Breast epithelium (tissue), 4 donors: Measurements from ENCODE around the gene CNTN6. TPM values are rescaled to one million over a fixed set of nuclear protein-coding genes. Genes with fewer than 3 reads are reported as not detected.

Source experiments
- DNase-seq, 2 donors: peaks; one replicate each; pipeline ENCODE4 v3.0.0-alpha.2; 2019; ENCODE audit warnings: low spot score in 2 of 2
- H3K27ac ChIP-seq, 2 donors: fragments of 200-600 bp; sonication (generic) in 1 of 2; one replicate each; pipeline ENCODE4 v1.5.1; 2016 to 2019; ENCODE audit warnings: mild to moderate bottlenecking in 1 of 2
- H3K27me3 ChIP-seq, 2 donors: fragments of 200-600 bp; sonication (generic) in 1 of 2; one replicate each; pipeline versions ENCODE4 v1.5.1 to v1.6.0; 2017 to 2019; ENCODE audit warnings: control low read depth in 1 of 2, mild to moderate bottlenecking in 1 of 2
- H3K36me3 ChIP-seq: fragments of 200-600 bp; one replicate; pipeline ENCODE4 v1.5.1; 2019
- H3K4me1 ChIP-seq, 2 donors: fragments of 200-600 bp; sonication (generic); one replicate each; pipeline ENCODE4 v1.5.1; 2016 to 2019; ENCODE audit warnings: control low read depth in 1 of 2
- H3K4me3 ChIP-seq, 3 donors: fragments of 200-600 bp; sonication (generic); 1 replicate in 2 of 3; 2 replicates in 1 of 3; pipeline ENCODE4 v1.5.1; 2016 to 2019; ENCODE audit warnings: mild to moderate bottlenecking in 3 of 3, moderate library complexity in 2 of 3
- H3K9me3 ChIP-seq, 2 donors: fragments of 200-600 bp; sonication (generic) in 1 of 2; one replicate each; pipeline ENCODE4 v1.5.1; 2016 to 2019; ENCODE audit warnings: control low read depth in 1 of 2
- CTCF ChIP-seq, 3 donors: fragments of 450-650 bp; IDR thresholded peaks; one replicate each; pipeline ENCODE4 v1.5.1; 2016 to 2017; ENCODE audit warnings: antibody characterized with exemption in 3 of 3, mild to moderate bottlenecking in 3 of 3, moderate library complexity in 3 of 3
- POLR2A ChIP-seq: fragments of 450-650 bp; IDR thresholded peaks from one replicate; pipeline ENCODE4 v1.6.1; 2016; ENCODE audit warnings: antibody characterized with exemption, mild to moderate bottlenecking, moderate library complexity
- POLR2AphosphoS5 ChIP-seq, 3 donors: sonication (generic); formaldehyde crosslinking; IDR thresholded peaks; one replicate each; pipeline ENCODE4 v1.6.1; 2017; ENCODE audit warnings: antibody characterized with exemption in 3 of 3
- intact Hi-C: fragments of 100-400 bp; cut with DNase I; formaldehyde crosslinking; loops from one replicate; pipeline ENCODE4 v1.15.1; 2023; ENCODE audit warnings: low total_unique reads
- total RNA-seq, 3 donors: library from RNA; depleted of rRNA; stranded (reverse); fragments of >200 nt; gene quantifications; one replicate each; pipeline ENCODE4 v1.1.0, GENCODE V29; 2016

The CNTN6 gene
- total RNA-seq, 3 donors from 2014 or later: under 0.01 to 0.15 TPM; not detected in 1

GRCh38 chr3:1191026-1191425 lies 98.2 kb downstream of the CNTN6 start:
- no peaks in the 10 kb centered on the region for H3K4me1 ChIP-seq
- intact Hi-C loops: no loop called here
- H3K4me3 ChIP-seq: no peak overlapping the region
- no peak overlapping the region for H3K27ac ChIP-seq
- H3K27me3 ChIP-seq: no peaks in the 10 kb centered on the region
- no peaks in the 10 kb centered on the region for H3K9me3 ChIP-seq
- H3K36me3 ChIP-seq: no peaks in the 10 kb centered on the region
- TF ChIP-seq POLR2A (no peak), POLR2AphosphoS5 (IDR thresholded peaks at IDR 0.05) (no peak), CTCF (IDR thresholded peaks at IDR 0.05) (no peak)
- no peak for DNase-seq

- intact Hi-C loops: no loop called here
- no peaks in the 10 kb centered on the region for H3K36me3 ChIP-seq
- TF ChIP-seq POLR2AphosphoS5 (IDR thresholded peaks at IDR 0.05): no peak
- TF ChIP-seq CTCF (IDR thresholded peaks at IDR 0.05): peak in 1 of 3 donors; percentile 20
- no peak for TF ChIP-seq POLR2A
- no peaks in the 10 kb centered on the region for H3K9me3 ChIP-seq
- no peaks in the 10 kb centered on the region for H3K27me3 ChIP-seq
- DNase-seq: peak in 1 of 2 donors; percentile 23
- peak overlapping the region in 1 of 2 donors; percentile 3 for H3K27ac ChIP-seq
- peaks cover 0 to 4% of the 10 kb centered on the region in 2 donors for H3K4me1 ChIP-seq
- no peak overlapping the region for H3K4me3 ChIP-seq
These were observed 103.1 kb downstream of the CNTN6 start for GRCh38 chr3:1195947-1196346.

- H3K27me3 ChIP-seq: no peaks in the 10 kb centered on the region
- no peaks in the 10 kb centered on the region for H3K9me3 ChIP-seq
- H3K27ac ChIP-seq: no peak overlapping the region
- intact Hi-C loops: no loop called here
- TF ChIP-seq POLR2A (no peak), POLR2AphosphoS5 (IDR thresholded peaks at IDR 0.05) (no peak), CTCF (IDR thresholded peaks at IDR 0.05) (no peak)
- peaks cover 0 to 4% of the 10 kb centered on the region in 2 donors for H3K4me1 ChIP-seq
- H3K4me3 ChIP-seq: no peak overlapping the region
- DNase-seq: no peak
- no peaks in the 10 kb centered on the region for H3K36me3 ChIP-seq
These were observed 104.2 kb downstream of the CNTN6 start for GRCh38 chr3:1197051-1197450.

GRCh38 chr3:1200371-1200770 lies 107.5 kb downstream of the CNTN6 start:
- no peak for TF ChIP-seq POLR2AphosphoS5 (IDR thresholded peaks at IDR 0.05)
- TF ChIP-seq CTCF (IDR thresholded peaks at IDR 0.05): no peak
- no peak for TF ChIP-seq POLR2A
- intact Hi-C loops: no loop called here

GRCh38 chr3:1207904-1208303 lies 115.1 kb downstream of the CNTN6 start:
- no peaks in the 10 kb centered on the region for H3K36me3 ChIP-seq
- H3K4me3 ChIP-seq: no peak overlapping the region
- H3K27me3 ChIP-seq: no peaks in the 10 kb centered on the region
- H3K9me3 ChIP-seq: no peaks in the 10 kb centered on the region
- intact Hi-C loops: no loop called here
- DNase-seq: no peak
- TF ChIP-seq CTCF (IDR thresholded peaks at IDR 0.05) (no peak), POLR2A (no peak), POLR2AphosphoS5 (IDR thresholded peaks at IDR 0.05) (no peak)
- no peak overlapping the region for H3K27ac ChIP-seq
- no peaks in the 10 kb centered on the region for H3K4me1 ChIP-seq

More at GRCh38 chr3:1200371-1200770, 107.5 kb downstream of the CNTN6 start:
- no peaks in the 10 kb centered on the region for H3K36me3 ChIP-seq
- H3K27ac ChIP-seq: no peak overlapping the region
- peaks cover 0 to 4% of the 10 kb centered on the region in 2 donors for H3K4me1 ChIP-seq
- no peak overlapping the region for H3K4me3 ChIP-seq
- no peak for DNase-seq
- no peaks in the 10 kb centered on the region for H3K9me3 ChIP-seq
- no peaks in the 10 kb centered on the region for H3K27me3 ChIP-seq
